GM12878 (cell line): ENCODE data around the gene ZNF232. TPM values are rescaled to one million over a fixed set of nuclear protein-coding genes. Genes with fewer than 3 reads are reported as not detected.

Source experiments
- ATAC-seq: fragments of 200-7000 bp; cut with Tn5 transposase; 3 replicates; pipeline ENCODE4 v1.9.1; 2020; ENCODE audit warnings: mild to moderate bottlenecking, moderate library complexity
- BruUV-seq: library from RNA; stranded (reverse); fragments of 400-500 nt; replicated peaks from 2 replicates; lab custom pipeline; 2021; lab: Mats Ljungman, UMichigan
- CTCF ChIA-PET: fragments of 300-600 bp; sonication (Branson Sonifier 250); formaldehyde crosslinking; extraction: SDS; loops from one replicate; lab custom pipeline; 2021; ENCODE audit warnings: inconsistent platforms; lab: Yijun Ruan, JAX
- POLR2A ChIA-PET: fragments of 350-600 bp; formaldehyde crosslinking; extraction: SDS; loops from one replicate; lab custom pipeline; 2021; ENCODE audit warnings: inconsistent platforms; lab: Charles Lee
- RAD21 ChIA-PET: fragments of 300-600 bp; sonication (Branson Sonifier 250); formaldehyde crosslinking; loops from one replicate; lab custom pipeline; 2023; ENCODE audit warnings: antibody characterized with exemption; ENCODE audit not compliant: unreplicated experiment; lab: Charles Lee
- SMC1A ChIA-PET: fragments of 300-600 bp; sonication (Branson Sonifier 250); formaldehyde crosslinking; loops from one replicate; lab custom pipeline; 2023; ENCODE audit not compliant: unreplicated experiment, uncharacterized antibody; lab: Charles Lee
- DNase-seq: peaks from one replicate; pipeline ENCODE4 v3.0.0-alpha.2; 2011; ENCODE audit warnings: low read depth, low spot score
- FAIRE-seq: peaks from 3 replicates; lab custom pipeline; 2011; peaks lifted over from hg19 to GRCh38; lab: Jason Lieb, UNC
- H2AFZ ChIP-seq: 2 replicates; pipeline ENCODE4 v1.6.0; 2011; ENCODE audit warnings: low read depth, low read length, control low read depth; ENCODE audit not compliant: control insufficient read depth
- H3K27ac ChIP-seq: 2 replicates; pipeline ENCODE4 v1.5.1; 2011; ENCODE audit warnings: control low read depth; ENCODE audit not compliant: control insufficient read depth, insufficient read depth
- H3K27me3 ChIP-seq, 2 experiments: replicated peaks in 1 of 2; 2 replicates each; pipeline versions ENCODE4 v1.6.0 to v1.6.1; 2011; ENCODE audit warnings: low read length in 1 of 2; ENCODE audit not compliant: control insufficient read depth in 2 of 2, insufficient read depth in 2 of 2
- H3K36me3 ChIP-seq, 2 experiments: 2 replicates each; pipeline ENCODE4 v1.5.1; 2011; ENCODE audit warnings: low read length in 1 of 2; ENCODE audit not compliant: control insufficient read depth in 2 of 2, insufficient read depth in 2 of 2
- H3K4me1 ChIP-seq: 2 replicates; pipeline ENCODE4 v1.6.1; 2011; ENCODE audit warnings: mild to moderate bottlenecking, low read length, moderate library complexity, mixed read lengths; ENCODE audit not compliant: control insufficient read depth, insufficient read depth
- H3K4me2 ChIP-seq: 2 replicates; pipeline ENCODE4 v1.6.0; 2011; ENCODE audit warnings: control low read depth; ENCODE audit not compliant: control insufficient read depth, insufficient read depth
- H3K4me3 ChIP-seq: fragments of 200-600 bp; sonication (generic); 2 replicates; pipeline ENCODE4 v1.5.1; 2016
- H3K79me2 ChIP-seq: 2 replicates; pipeline ENCODE4 v1.6.0; 2011; ENCODE audit warnings: low read length; ENCODE audit not compliant: control insufficient read depth, insufficient read depth
- H3K9ac ChIP-seq: 2 replicates; pipeline ENCODE4 v1.8.0; 2011; ENCODE audit warnings: low read length, control low read depth, mixed read lengths; ENCODE audit not compliant: control insufficient read depth, insufficient read depth
- H3K9me3 ChIP-seq: replicated peaks from 3 replicates; pipeline ENCODE4 v1.5.1; 2011; ENCODE audit warnings: mild to moderate bottlenecking, low read length; ENCODE audit not compliant: control insufficient read depth, insufficient read depth
- H4K20me1 ChIP-seq: 2 replicates; pipeline ENCODE4 v1.6.0; 2011; ENCODE audit not compliant: control insufficient read depth, insufficient read depth
- BCLAF1 ChIP-seq: fragments of 450-650 bp; IDR thresholded peaks from 2 replicates; pipeline ENCODE4 v1.6.1; 2017; ENCODE audit warnings: antibody characterized with exemption, mild to moderate bottlenecking, moderate library complexity
- BRCA1 ChIP-seq: IDR thresholded peaks from 2 replicates; pipeline ENCODE4 v1.6.1; 2011; ENCODE audit warnings: low read depth, low read length, improper control_type of control experiment
- FOXK2 ChIP-seq: fragments of 450-650 bp; IDR thresholded peaks from 2 replicates; pipeline ENCODE4 v1.6.1; 2017; ENCODE audit warnings: mild to moderate bottlenecking, moderate library complexity
- JUNB ChIP-seq: IDR thresholded peaks from 2 replicates; pipeline ENCODE4 v1.6.1; 2016; ENCODE audit warnings: antibody characterized with exemption, mild to moderate bottlenecking
- KLF5 ChIP-seq: fragments of 450-650 bp; IDR thresholded peaks from 2 replicates; pipeline ENCODE4 v1.6.1; 2014; ENCODE audit warnings: mild to moderate bottlenecking; ENCODE audit not compliant: partially characterized antibody
- MEF2A ChIP-seq: IDR thresholded peaks from 2 replicates; pipeline ENCODE4 v1.6.1; 2011; ENCODE audit warnings: low read depth, mild to moderate bottlenecking, low read length, moderate library complexity; ENCODE audit not compliant: insufficient read depth
- MYC ChIP-seq: IDR thresholded peaks from 2 replicates; pipeline ENCODE4 v1.6.1; 2011; ENCODE audit warnings: mild to moderate bottlenecking, low read length, moderate library complexity, inconsistent platforms; ENCODE audit not compliant: insufficient read depth, insufficient replicate concordance, insufficient read length, severe bottlenecking
- POLR2AphosphoS2 ChIP-seq: IDR thresholded peaks from 2 replicates; pipeline ENCODE4 v1.6.1; 2011; ENCODE audit warnings: low read depth, mild to moderate bottlenecking, low read length, improper control_type of control experiment, moderate library complexity
- POLR2AphosphoS5 ChIP-seq: IDR thresholded peaks from 2 replicates; pipeline ENCODE4 v1.6.1; 2011; ENCODE audit warnings: mild to moderate bottlenecking, low read length, inconsistent platforms
- SMARCA5 ChIP-seq: fragments of 450-650 bp; IDR thresholded peaks from 2 replicates; pipeline ENCODE4 v1.6.1; 2017; ENCODE audit warnings: mild to moderate bottlenecking
- TCF7 ChIP-seq: IDR thresholded peaks from 2 replicates; pipeline ENCODE4 v1.6.1; 2014; ENCODE audit warnings: antibody characterized with exemption, borderline replicate concordance
- ZNF217 ChIP-seq: fragments of 450-650 bp; IDR thresholded peaks from 2 replicates; pipeline ENCODE4 v1.6.1; 2017; ENCODE audit warnings: antibody characterized with exemption, mild to moderate bottlenecking
- WGBS: methylation state at CpG from one replicate; pipeline ENCODE4 v1.1.6; 2016; ENCODE audit warnings: low lambda C conversion rate; ENCODE audit not compliant: insufficient replicate concordance, insufficient coverage; ENCODE audit errors: missing lambda C conversion rate; 5-methylcytosine and 5-hydroxymethylcytosine counted together
- in situ Hi-C: fragments of 300-500 bp; cut with MboI; formaldehyde crosslinking; loops from 9 replicates; pipeline ENCODE4 v1.14.3; 2018; ENCODE audit warnings: mixed read lengths
- intact Hi-C: fragments of 100-400 bp; cut with micrococcal nuclease; formaldehyde crosslinking; loops from one replicate; pipeline ENCODE4 v1.14.2; 2022; ENCODE audit not compliant: unreplicated experiment
- polyA plus RNA-seq, 11 experiments: library from polyadenylated mRNA; depleted of rRNA in 4 of 11; unstranded in 6 of 11; stranded (reverse) in 5 of 11; fragments of >200 nt; fragmentation: Nextera tagmentation in 4 of 11; fragmentation: Illumina TruSeq in 1 of 11; extraction: Ambion mirVana in 4 of 11; extraction: Trizol in 1 of 11; gene quantifications; 1 replicate in 1 of 11; 2 replicates in 10 of 11; pipeline versions ENCODE4 v1.2.1 to v1.2.3, GENCODE V29; 2011 to 2016; ENCODE audit warnings: inconsistent platforms in 2 of 11, missing spikeins in 2 of 11, low read depth in 1 of 11
- total RNA-seq, 4 experiments: library from RNA; depleted of rRNA in 3 of 4; stranded (reverse); fragments of >200 nt in 3 of 4; fragmentation: Illumina TruSeq in 1 of 4; extraction: Trizol in 1 of 4; gene quantifications; 2 replicates each; pipeline versions ENCODE4 v1.2.1 to v1.2.3, GENCODE V29; 2013 to 2021

Gene ZNF232
- total and polyA plus RNA-seq, 10 of the 15 experiments (the other 5 are each of a cell fraction or from before 2014, with no cell fraction given), result 10.1 to 15.7 (median 12.9) TPM

- no peak for ATAC-seq
- no peak for DNase-seq
- H3K4me3 ChIP-seq, result no peak overlapping the region
- ChIA-PET POLR2A (no interaction called here), CTCF (no interaction called here), RAD21 (no interaction called here), SMC1A (no interaction called here)
- no peak overlapping the region for H3K27ac ChIP-seq
- in situ Hi-C loops (no loop called here), intact Hi-C loops (no loop called here)
- H4K20me1 ChIP-seq, result no peaks in the 10 kb centered on the region
- no peak overlapping the region for H3K9ac ChIP-seq
- H3K36me3 ChIP-seq, result no peaks in the 10 kb centered on the region
- H3K27me3 ChIP-seq, result no peaks in the 10 kb centered on the region; a peak in 1 of 4 replicates
- no peaks in the 10 kb centered on the region for H3K4me1 ChIP-seq
- H3K9me3 ChIP-seq, result peaks cover 26% of the 10 kb centered on the region
- no peak overlapping the region for H2AFZ ChIP-seq
- FAIRE-seq, result no peak
- H3K79me2 ChIP-seq, result no peaks in the 10 kb centered on the region
- no peak for TF ChIP-seq KLF5
- no peak for TF ChIP-seq SMARCA5
- TF ChIP-seq MEF2A, result no peak
- no peak for TF ChIP-seq BCLAF1
- TF ChIP-seq MYC, result no peak
- no peak for TF ChIP-seq TCF7
- TF ChIP-seq ZNF217, result no peak
- no peak for TF ChIP-seq POLR2AphosphoS2
- no peak for TF ChIP-seq POLR2AphosphoS5
- TF ChIP-seq FOXK2, result no peak
- TF ChIP-seq JUNB, result no peak
- no peak for TF ChIP-seq BRCA1
- no peak overlapping the region for H3K4me2 ChIP-seq
- no TSS peak for BruUV-seq
- WGBS, result 49% methylated on average over 6 of the region's 6 CpGs
These were observed 10.8 kb downstream of the ZNF232 start for GRCh38 chr17:5100832-5101231.
